Renal cortex interstitium (tissue), 11 donors: ENCODE measurements around the gene MOGAT3. TPM values are rescaled to one million over a fixed set of nuclear protein-coding genes. Genes with fewer than 3 reads are reported as not detected.

Source experiments
- DNase-seq, 11 donors: peaks; one replicate each; pipeline ENCODE4 v3.0.0-alpha.2; 2013; ENCODE audit warnings: low read depth in 9 of 11, low spot score in 4 of 11; ENCODE audit errors: extremely low read depth in 1 of 11
- polyA plus RNA-seq, 3 donors: library from polyadenylated mRNA; unstranded; fragments of 120-200 nt; gene quantifications; one replicate each; pipeline ENCODE4 v1.2.1, GENCODE V29; 2013; ENCODE audit not compliant: insufficient read length in 3 of 3

The MOGAT3 gene
- polyA plus RNA-seq, 3 donors, result 0.53 to 1.5 (median 0.99) TPM

- DNase-seq, result no peak
Measured at GRCh38 chr7:101236292-101236835, 35.5 kb upstream of the MOGAT3 start.

- DNase-seq, result no peak
Measured at GRCh38 chr7:101235522-101235921, 34.7 kb upstream of the MOGAT3 start.

GRCh38 chr7:101235050-101235449, 34.2 kb upstream of the MOGAT3 start:
- DNase-seq, result no peak

- no peak for DNase-seq
Measured at GRCh38 chr7:101234636-101235035, 33.8 kb upstream of the MOGAT3 start.

- no peak for DNase-seq
Measured at GRCh38 chr7:101233907-101234547, 33.2 kb upstream of the MOGAT3 start.

GRCh38 chr7:101232141-101232850, 31.5 kb upstream of the MOGAT3 start:
- no peak for DNase-seq

- no peak for DNase-seq
Measured at GRCh38 chr7:101231644-101232043, 30.8 kb upstream of the MOGAT3 start.

GRCh38 chr7:101226721-101227120, 25.9 kb upstream of the MOGAT3 start:
- DNase-seq, result no peak

- no peak for DNase-seq
Measured at GRCh38 chr7:101225650-101226049, 24.8 kb upstream of the MOGAT3 start.

GRCh38 chr7:101223528-101223927, 22.7 kb upstream of the MOGAT3 start:
- DNase-seq, result no peak

GRCh38 chr7:101222275-101222830, 21.5 kb upstream of the MOGAT3 start:
- DNase-seq, result no peak

- no peak for DNase-seq
Measured at GRCh38 chr7:101220295-101220694, 19.5 kb upstream of the MOGAT3 start.

- DNase-seq, result no peak
Measured at GRCh38 chr7:101218236-101219125, 17.6 kb upstream of the MOGAT3 start.

- peak; percentile 96 to 99 (median 98) for DNase-seq
Measured at GRCh38 chr7:101217388-101218235, 16.8 kb upstream of the MOGAT3 start, which contains the start of the genes PLOD3 and ZNHIT1. PLOD3 (minus strand) TSS chr7:101217581; CDS start chr7:101217274, 307 bp downstream. ZNHIT1 (plus strand) TSS chr7:101218165; CDS start chr7:101218196, 31 bp downstream.

- DNase-seq, result no peak
Measured at GRCh38 chr7:101216860-101217387, 16.1 kb upstream of the MOGAT3 start.

- DNase-seq, result no peak
Measured at GRCh38 chr7:101216001-101216859, 15.4 kb upstream of the MOGAT3 start.

GRCh38 chr7:101212014-101212413, 11.2 kb upstream of the MOGAT3 start:
- no peak for DNase-seq
